Activated CD8-positive, alpha-beta memory T cell treated with anti-CD3 and anti-CD28 coated beads, Interleukin-2, amount 10 ng/mL, durations not matched to agents 7 days and 5 days (primary cell): ENCODE data around the gene FAM193A. TPM values are rescaled to one million over a fixed set of nuclear protein-coding genes. Genes with fewer than 3 reads are reported as not detected.

Experiments used
- total RNA-seq, 2 experiments: library from RNA; stranded (reverse); gene quantifications; one replicate each; pipeline ENCODE4 v1.2.3, GENCODE V29; 2021

The FAM193A gene
- total RNA-seq, 2 experiments from 2014 or later = 30.0 to 37.9 TPM

Other genes starting within 250 kb of the FAM193A start
- gene ZFYVE28, start 118.0 kb upstream of the FAM193A start, total RNA-seq = 10 to 100 TPM; 12.5 to 30.3 TPM
- not detected for gene CFAP99, start 117.7 kb upstream of the FAM193A start, total RNA-seq
- 100 to 1,000 TPM; 108 to 116 TPM for gene RNF4, start 67.5 kb upstream of the FAM193A start, total RNA-seq
- 10 to 100 TPM; 51.3 to 53.5 TPM for gene TNIP2, start 219.7 kb downstream of the FAM193A start, total RNA-seq